Measurements from ENCODE around the gene ZPR1.
"Not testable (repeated sequence)": the region's sequence is repeated elsewhere in the genome, so short reads cannot be mapped to it uniquely, and the experiment has no call there.

The ZPR1 gene

DNA sequence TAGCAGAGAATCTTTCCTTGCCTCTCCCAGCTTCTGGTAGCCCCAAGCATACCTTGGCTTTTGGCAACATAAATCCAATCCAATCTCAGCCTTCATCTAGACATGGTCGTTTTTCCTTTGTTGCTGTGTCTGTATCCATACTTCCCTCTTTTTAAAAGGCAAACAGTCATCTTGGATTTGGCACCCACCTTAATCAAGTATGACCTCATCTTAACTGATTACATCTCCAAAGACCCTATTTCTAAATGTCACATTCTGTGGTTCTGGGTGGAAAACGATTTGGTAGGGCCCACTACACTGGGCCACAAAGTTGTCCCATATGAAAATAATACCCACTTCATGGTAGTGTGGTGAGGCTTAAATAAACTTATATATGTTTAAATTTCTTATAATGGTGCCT, 15.9 kb downstream of the ZPR1 start:
- Histone ChIP-seq H3K9me3 (ENCODE audit: low read depth, low read length) (no peaks in the 10 kb centered on the region), H3K27ac (peak overlapping the region; percentile 73; the same call in 1 of the 2 replicates), H3K9ac (ENCODE audit: insufficient read length) (peak overlapping the region; percentile 96), H3K36me3 (ENCODE audit: insufficient read depth, low read length) (peaks cover 27% of the 10 kb centered on the region), H3K4me3 (peak overlapping the region; percentile 98)
- TF ChIP-seq EZH2 (IDR thresholded peaks at IDR 0.05): no peak
- no peak for TF ChIP-seq POLR2AphosphoS5 (IDR thresholded peaks at IDR 0.05; ENCODE audit: borderline replicate concordance, low read depth, low read length)
- TF ChIP-seq FOXP2 (optimal IDR thresholded peaks at IDR 0.05; ENCODE audit: control extremely low read depth, extremely low read length, insufficient read depth): no peak
- DNase-seq (ENCODE audit: low read depth, low spot score): no peak

DNA sequence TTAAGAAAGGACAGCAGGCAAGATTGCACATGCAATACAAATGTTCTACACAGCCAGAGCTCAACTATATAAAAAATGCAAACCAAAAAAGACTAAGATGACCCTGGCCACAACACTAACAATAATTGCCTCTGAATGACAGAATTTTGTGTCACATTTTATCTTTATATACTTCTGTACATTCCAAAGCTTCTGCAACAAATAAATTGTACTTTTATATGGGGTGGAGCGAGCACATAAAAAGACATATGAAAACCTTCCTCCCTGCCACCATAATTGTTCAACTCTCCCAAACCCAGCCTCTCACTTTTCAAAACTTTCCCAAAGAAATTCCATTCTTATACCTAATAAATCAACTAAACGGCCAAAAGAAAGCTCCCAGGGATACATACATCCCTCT, 25.7 kb downstream of the ZPR1 start:
- no peak overlapping the region for H3K9ac ChIP-seq (ENCODE audit: insufficient read length)
- no peak overlapping the region for H3K27ac ChIP-seq
- no peak for DNase-seq (ENCODE audit: low read depth, low spot score)
- no peaks in the 10 kb centered on the region for H3K9me3 ChIP-seq (ENCODE audit: low read depth, low read length)
- TF ChIP-seq POLR2AphosphoS5 (IDR thresholded peaks at IDR 0.05; ENCODE audit: borderline replicate concordance, low read depth, low read length) (no peak), FOXP2 (optimal IDR thresholded peaks at IDR 0.05; ENCODE audit: control extremely low read depth, extremely low read length, insufficient read depth) (no peak), EZH2 (IDR thresholded peaks at IDR 0.05) (no peak)
- no peak overlapping the region for H3K4me3 ChIP-seq
- peaks cover 88% of the 10 kb centered on the region for H3K36me3 ChIP-seq (ENCODE audit: insufficient read depth, low read length)

- H3K4me3 ChIP-seq; H3K27ac ChIP-seq; H3K9me3 ChIP-seq (ENCODE audit: low read depth, low read length); H3K9ac ChIP-seq (ENCODE audit: insufficient read length); DNase-seq (ENCODE audit: low read depth, low spot score): not testable (repeated sequence)
- peaks cover 88% of the 10 kb centered on the region for H3K36me3 ChIP-seq (ENCODE audit: insufficient read depth, low read length)
Observed at GRCh38 chr11:116756044-116756443, 31.8 kb downstream of the ZPR1 start.

- H3K9me3 ChIP-seq (ENCODE audit: low read depth, low read length): no peaks in the 10 kb centered on the region
- DNase-seq (ENCODE audit: low read depth, low spot score): no peak
- TF ChIP-seq FOXP2 (optimal IDR thresholded peaks at IDR 0.05; ENCODE audit: control extremely low read depth, extremely low read length, insufficient read depth): no peak
- TF ChIP-seq EZH2 (IDR thresholded peaks at IDR 0.05): no peak
- no peak for TF ChIP-seq POLR2AphosphoS5 (IDR thresholded peaks at IDR 0.05; ENCODE audit: borderline replicate concordance, low read depth, low read length)
- H3K9ac ChIP-seq (ENCODE audit: insufficient read length): no peak overlapping the region
- peaks cover 86% of the 10 kb centered on the region for H3K36me3 ChIP-seq (ENCODE audit: insufficient read depth, low read length)
- H3K27ac ChIP-seq: no peak overlapping the region
- no peak overlapping the region for H3K4me3 ChIP-seq
Observed at GRCh38 chr11:116750070-116750718, 37.6 kb downstream of the ZPR1 start.

- DNase-seq (ENCODE audit: low read depth, low spot score): no peak
- H3K27ac ChIP-seq: no peak overlapping the region
- H3K9ac ChIP-seq (ENCODE audit: insufficient read length): no peak overlapping the region
- no peaks in the 10 kb centered on the region for H3K9me3 ChIP-seq (ENCODE audit: low read depth, low read length)
- peaks cover 13% of the 10 kb centered on the region; the same call in 1 of the 2 replicates for H3K36me3 ChIP-seq (ENCODE audit: insufficient read depth, low read length)
- H3K4me3 ChIP-seq: no peak overlapping the region
- TF ChIP-seq FOXP2 (optimal IDR thresholded peaks at IDR 0.05; ENCODE audit: control extremely low read depth, extremely low read length, insufficient read depth): no peak
- TF ChIP-seq EZH2 (IDR thresholded peaks at IDR 0.05): no peak
Observed at GRCh38 chr11:116742104-116742503, 45.7 kb downstream of the ZPR1 start.

DNA sequence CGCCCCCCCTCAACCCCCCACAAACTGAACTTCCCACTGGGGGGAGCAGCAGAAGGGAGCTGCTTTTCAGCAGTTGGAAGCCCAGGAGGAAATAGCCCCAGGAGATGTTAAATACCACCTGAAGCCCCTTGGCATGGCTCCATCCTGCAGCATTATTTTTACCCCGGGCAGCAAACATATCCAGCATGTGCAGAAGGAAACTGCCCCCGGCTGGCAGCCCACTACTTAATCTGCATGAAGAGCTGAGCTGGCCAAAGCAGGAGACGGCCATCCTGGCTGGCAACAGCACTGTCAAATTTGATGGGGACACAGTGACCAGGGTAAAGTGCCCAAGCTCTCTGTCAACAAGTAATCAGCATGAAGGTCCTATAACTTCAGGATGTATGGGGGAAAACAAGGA, 47.1 kb downstream of the ZPR1 start:
- TF ChIP-seq FOXP2 (optimal IDR thresholded peaks at IDR 0.05; ENCODE audit: control extremely low read depth, extremely low read length, insufficient read depth) (no peak), EZH2 (IDR thresholded peaks at IDR 0.05) (no peak), POLR2AphosphoS5 (IDR thresholded peaks at IDR 0.05; ENCODE audit: borderline replicate concordance, low read depth, low read length) (no peak)
- no peak for DNase-seq (ENCODE audit: low read depth, low spot score)
- Histone ChIP-seq H3K9me3 (ENCODE audit: low read depth, low read length) (no peaks in the 10 kb centered on the region), H3K4me3 (no peak overlapping the region), H3K36me3 (ENCODE audit: insufficient read depth, low read length) (0 out of 2 replicates have a peak, but pooled peaks cover 4% of the 10 kb centered on the region), H3K27ac (no peak overlapping the region), H3K9ac (ENCODE audit: insufficient read length) (no peak overlapping the region)

DNA sequence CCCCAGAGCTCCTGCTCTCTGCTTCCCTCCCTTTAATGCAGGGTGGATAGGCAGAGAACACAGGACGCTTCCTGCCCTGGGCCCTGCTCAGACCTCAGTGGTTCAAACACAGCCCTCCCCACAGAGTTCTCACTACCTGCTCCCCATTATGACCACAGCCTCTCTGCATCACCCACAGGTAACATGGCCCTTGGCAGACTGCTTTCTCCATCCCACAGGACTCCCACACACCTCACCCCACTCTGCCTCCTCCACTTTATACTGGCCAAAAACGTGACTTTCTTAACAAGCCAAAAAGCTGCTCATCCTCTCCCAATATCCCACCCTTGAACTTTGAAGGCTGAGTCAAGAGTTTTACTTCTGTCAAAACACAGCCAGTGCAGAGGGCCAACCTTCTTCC, 48.8 kb downstream of the ZPR1 start:
- no peaks in the 10 kb centered on the region for H3K9me3 ChIP-seq (ENCODE audit: low read depth, low read length)
- DNase-seq (ENCODE audit: low read depth, low spot score): no peak
- no peak overlapping the region for H3K4me3 ChIP-seq
- H3K27ac ChIP-seq: no peak overlapping the region
- H3K9ac ChIP-seq (ENCODE audit: insufficient read length): no peak overlapping the region
- no peaks in the 10 kb centered on the region for H3K36me3 ChIP-seq (ENCODE audit: insufficient read depth, low read length)
- no peak for TF ChIP-seq POLR2AphosphoS5 (IDR thresholded peaks at IDR 0.05; ENCODE audit: borderline replicate concordance, low read depth, low read length)
- TF ChIP-seq FOXP2 (optimal IDR thresholded peaks at IDR 0.05; ENCODE audit: control extremely low read depth, extremely low read length, insufficient read depth): no peak
- no peak for TF ChIP-seq EZH2 (IDR thresholded peaks at IDR 0.05)

- H3K9me3 ChIP-seq (ENCODE audit: low read depth, low read length): no peaks in the 10 kb centered on the region
- no peaks in the 10 kb centered on the region for H3K36me3 ChIP-seq (ENCODE audit: insufficient read depth, low read length)
- H3K4me3 ChIP-seq: no peak overlapping the region
- no peak overlapping the region for H3K27ac ChIP-seq
- TF ChIP-seq EZH2 (IDR thresholded peaks at IDR 0.05): no peak
- TF ChIP-seq FOXP2 (optimal IDR thresholded peaks at IDR 0.05; ENCODE audit: control extremely low read depth, extremely low read length, insufficient read depth): no peak
- TF ChIP-seq POLR2AphosphoS5 (IDR thresholded peaks at IDR 0.05; ENCODE audit: borderline replicate concordance, low read depth, low read length): no peak
- no peak for DNase-seq (ENCODE audit: low read depth, low spot score)
- H3K9ac ChIP-seq (ENCODE audit: insufficient read length): no peak overlapping the region
Observed at GRCh38 chr11:116736763-116737162, 51.1 kb downstream of the ZPR1 start.

- Histone ChIP-seq H3K27ac (no peak overlapping the region), H3K9ac (ENCODE audit: insufficient read length) (no peak overlapping the region), H3K36me3 (ENCODE audit: insufficient read depth, low read length) (no peaks in the 10 kb centered on the region), H3K9me3 (ENCODE audit: low read depth, low read length) (no peaks in the 10 kb centered on the region), H3K4me3 (no peak overlapping the region)
- no peak for DNase-seq (ENCODE audit: low read depth, low spot score)
- TF ChIP-seq POLR2AphosphoS5 (IDR thresholded peaks at IDR 0.05; ENCODE audit: borderline replicate concordance, low read depth, low read length): no peak
- TF ChIP-seq FOXP2 (optimal IDR thresholded peaks at IDR 0.05; ENCODE audit: control extremely low read depth, extremely low read length, insufficient read depth): no peak
- no peak for TF ChIP-seq EZH2 (IDR thresholded peaks at IDR 0.05)
Observed at GRCh38 chr11:116733969-116734508, 53.8 kb downstream of the ZPR1 start.

Measured in SK-N-MC (cell line).